Urinary bladder (tissue), 4 donors: ENCODE results near the gene RAD54L2. TPM values are rescaled to one million over a fixed set of nuclear protein-coding genes. Genes with fewer than 3 reads are reported as not detected.
"Not testable (repeated sequence)": the region's sequence is repeated elsewhere in the genome, so short reads cannot be mapped to it uniquely, and the experiment has no call there.

Experiments
- DNase-seq: peaks from one replicate; pipeline ENCODE4 v3.0.0-alpha.2; 2015; ENCODE audit errors: extremely low spot score
- H3K27ac ChIP-seq: one replicate; pipeline ENCODE4 v1.5.1; 2013; ENCODE audit warnings: low read depth, mild to moderate bottlenecking, moderate library complexity
- H3K36me3 ChIP-seq: one replicate; pipeline ENCODE4 v1.6.1; 2013; ENCODE audit warnings: mild to moderate bottlenecking, moderate library complexity; ENCODE audit not compliant: insufficient read depth
- H3K4me1 ChIP-seq: one replicate; pipeline ENCODE4 v1.6.1; 2013; ENCODE audit warnings: mild to moderate bottlenecking, moderate library complexity; ENCODE audit not compliant: insufficient read depth
- H3K4me3 ChIP-seq: one replicate; pipeline ENCODE4 v1.5.1; 2013; ENCODE audit warnings: low read depth, low read length
- WGBS: extraction: QIAGEN DNeasy Blood & Tissue Kit; methylation state at CpG from one replicate; pipeline ENCODE4 v1.1.7; 2013; 5-methylcytosine and 5-hydroxymethylcytosine counted together
- polyA plus RNA-seq: library from polyadenylated mRNA; stranded (reverse); fragments of 200-250 nt; gene quantifications from one replicate; pipeline ENCODE4 v1.2.3, GENCODE V29; 2013
- total RNA-seq: library from RNA; depleted of rRNA; stranded (reverse); fragments of >200 nt; gene quantifications from one replicate; pipeline ENCODE4 v1.2.3, GENCODE V29; 2014
- donor health status: healthy with polysubstance abuse.
- donor health status: healthy.

RAD54L2 gene
- total and polyA plus RNA-seq, 2 donors: 5.5 to 24.9 TPM

GRCh38 chr3:51524874-51525273 lies 13.6 kb upstream of the RAD54L2 start:
- not testable (repeated sequence) for H3K4me1 ChIP-seq, H3K4me3 ChIP-seq, H3K27ac ChIP-seq, DNase-seq, H3K36me3 ChIP-seq
- WGBS: 89% methylated on average over 6 of the region's 6 CpGs

- Histone ChIP-seq H3K27ac (no peak overlapping the region), H3K36me3 (no peaks in the 10 kb centered on the region), H3K4me3 (no peak overlapping the region), H3K4me1 (no peaks in the 10 kb centered on the region)
- DNase-seq: no peak
- WGBS: 89% methylated on average over 7 of the region's 7 CpGs
These were observed 8.0 kb upstream of the RAD54L2 start for GRCh38 chr3:51530485-51530884.

GRCh38 chr3:51535146-51536019 lies 3.1 kb upstream of the RAD54L2 start:
- no peak for DNase-seq
- Histone ChIP-seq H3K4me3 (no peak overlapping the region), H3K4me1 (no peaks in the 10 kb centered on the region), H3K36me3 (no peaks in the 10 kb centered on the region), H3K27ac (no peak overlapping the region)
- WGBS: 79% methylated on average over 7 of the region's 7 CpGs

- DNase-seq, H3K27ac ChIP-seq, H3K36me3 ChIP-seq, H3K4me1 ChIP-seq: not testable (repeated sequence)
- H3K4me3 ChIP-seq: peak overlapping the region; percentile 95
- 78% methylated on average over 16 of the region's 16 CpGs for WGBS
These were observed 888 bp upstream of the RAD54L2 start for GRCh38 chr3:51537631-51538030.

- 2% methylated on average over 7 of the region's 7 CpGs for WGBS
- peak overlapping the region; percentile 95 for H3K4me3 ChIP-seq
- no peak for DNase-seq
- no peak overlapping the region for H3K27ac ChIP-seq
- H3K36me3 ChIP-seq: no peaks in the 10 kb centered on the region
- H3K4me1 ChIP-seq: no peaks in the 10 kb centered on the region
These were observed 432 bp upstream of the RAD54L2 start for GRCh38 chr3:51538115-51538458.

- DNase-seq: no peak
- 2% methylated on average over 11 of the region's 11 CpGs for WGBS
- no peaks in the 10 kb centered on the region for H3K36me3 ChIP-seq
- H3K4me3 ChIP-seq: peak overlapping the region; percentile 95
- H3K4me1 ChIP-seq: no peaks in the 10 kb centered on the region
- H3K27ac ChIP-seq: peak overlapping the region; percentile 3
These were observed 897 bp downstream of the RAD54L2 start for GRCh38 chr3:51539291-51539941.

GRCh38 chr3:51542596-51542995 lies 4.1 kb downstream of the RAD54L2 start:
- WGBS: 94% methylated on average over 11 of the region's 11 CpGs
- not testable (repeated sequence) for H3K4me1 ChIP-seq, H3K4me3 ChIP-seq, H3K36me3 ChIP-seq, H3K27ac ChIP-seq, DNase-seq

- Histone ChIP-seq H3K4me1 (no peaks in the 10 kb centered on the region), H3K27ac (no peak overlapping the region), H3K4me3 (no peak overlapping the region), H3K36me3 (no peaks in the 10 kb centered on the region)
- no peak for DNase-seq
- 88% methylated on average over 3 of the region's 3 CpGs for WGBS
These were observed 5.7 kb downstream of the RAD54L2 start for GRCh38 chr3:51544011-51544775.

- no peaks in the 10 kb centered on the region for H3K4me1 ChIP-seq
- H3K27ac ChIP-seq: no peak overlapping the region
- H3K4me3 ChIP-seq: no peak overlapping the region
- WGBS: 94% methylated on average over 6 of the region's 6 CpGs
- no peaks in the 10 kb centered on the region for H3K36me3 ChIP-seq
- no peak for DNase-seq
These were observed 8.8 kb downstream of the RAD54L2 start for GRCh38 chr3:51547274-51547673.

GRCh38 chr3:51549311-51549710 lies 10.8 kb downstream of the RAD54L2 start:
- no peaks in the 10 kb centered on the region for H3K36me3 ChIP-seq
- no peak for DNase-seq
- H3K4me3 ChIP-seq: no peak overlapping the region
- 93% methylated on average over 10 of the region's 10 CpGs for WGBS
- H3K27ac ChIP-seq: no peak overlapping the region
- H3K4me1 ChIP-seq: no peaks in the 10 kb centered on the region

- no peak for DNase-seq
- no peaks in the 10 kb centered on the region for H3K36me3 ChIP-seq
- H3K4me1 ChIP-seq: no peaks in the 10 kb centered on the region
- 96% methylated on average over 8 of the region's 8 CpGs for WGBS
- H3K4me3 ChIP-seq: no peak overlapping the region
- no peak overlapping the region for H3K27ac ChIP-seq
These were observed 11.7 kb downstream of the RAD54L2 start for GRCh38 chr3:51550080-51550819.

GRCh38 chr3:51557993-51558392 lies 19.5 kb downstream of the RAD54L2 start:
- WGBS: 96% methylated on average over 5 of the region's 5 CpGs
- Histone ChIP-seq H3K36me3 (no peaks in the 10 kb centered on the region), H3K4me3 (no peak overlapping the region), H3K27ac (no peak overlapping the region), H3K4me1 (no peaks in the 10 kb centered on the region)
- no peak for DNase-seq

- no peaks in the 10 kb centered on the region for H3K4me1 ChIP-seq
- no peaks in the 10 kb centered on the region for H3K36me3 ChIP-seq
- DNase-seq: peak; percentile 78
- 19% methylated on average over 4 of the region's 4 CpGs for WGBS
- no peak overlapping the region for H3K4me3 ChIP-seq
- no peak overlapping the region for H3K27ac ChIP-seq
These were observed 20.9 kb downstream of the RAD54L2 start for GRCh38 chr3:51559411-51559888.
